HepG2 (cell line): ENCODE results near the gene THBS1. TPM values are rescaled to one million over a fixed set of nuclear protein-coding genes. Genes with fewer than 3 reads are reported as not detected.

Source experiments
- ATAC-seq: fragments of 200-7000 bp; cut with Tn5 transposase; 3 replicates; pipeline ENCODE4 v1.9.1; 2020; ENCODE audit warnings: mild to moderate bottlenecking, moderate library complexity
- BruUV-seq: library from RNA; stranded (reverse); fragments of 400-500 nt; replicated peaks from 2 replicates; lab custom pipeline; 2021; lab: Mats Ljungman, UMichigan
- CTCF ChIA-PET: fragments of 300-600 bp; formaldehyde crosslinking; extraction: SDS; loops from one replicate; lab custom pipeline; 2021; ENCODE audit warnings: low total read pairs, inconsistent platforms, low intra/inter-chr PET ratio; lab: Yijun Ruan, JAX
- POLR2A ChIA-PET: fragments of 350-600 bp; sonication (Branson Sonifier 250); formaldehyde crosslinking; loops from one replicate; lab custom pipeline; 2020; ENCODE audit warnings: antibody characterized with exemption, inconsistent platforms; lab: Yijun Ruan, JAX
- DNase-seq: peaks from one replicate; pipeline ENCODE4 v3.0.0-alpha.2; 2015; ENCODE audit warnings: low spot score
- FAIRE-seq: peaks from 3 replicates; lab custom pipeline; 2011; peaks lifted over from hg19 to GRCh38; lab: Jason Lieb, UNC
- H2AFZ ChIP-seq: one replicate; pipeline ENCODE4 v1.6.1; 2011; ENCODE audit warnings: low read length, inconsistent platforms
- H3K27ac ChIP-seq: fragments of 300-600 bp; 3 replicates; pipeline ENCODE4 v1.8.0; 2011; ENCODE audit warnings: mixed run types, mild to moderate bottlenecking, mixed read lengths, low read length, inconsistent platforms; ENCODE audit not compliant: insufficient read depth; ENCODE audit errors: extremely low read length
- H3K27me3 ChIP-seq, 2 experiments: fragments of 200-600 bp in 1 of 2; 2 replicates in 1 of 2; 3 replicates in 1 of 2; pipeline versions ENCODE4 v1.6.0 to v1.8.0; 2011; ENCODE audit warnings: low read length in 2 of 2, mild to moderate bottlenecking in 2 of 2, moderate library complexity in 2 of 2, inconsistent platforms in 1 of 2; ENCODE audit not compliant: insufficient read depth in 2 of 2, control insufficient read depth in 1 of 2
- H3K36me3 ChIP-seq, 2 experiments: fragments of 200-600 bp in 1 of 2; replicated peaks in 1 of 2; 2 replicates in 1 of 2; 3 replicates in 1 of 2; pipeline versions ENCODE4 v1.5.1 to v1.8.0; 2011; ENCODE audit warnings: low read length in 2 of 2, inconsistent platforms in 1 of 2; ENCODE audit not compliant: insufficient read depth in 2 of 2, control insufficient read depth in 1 of 2
- H3K4me1 ChIP-seq: 2 replicates; pipeline ENCODE4 v1.5.1; 2012; ENCODE audit warnings: low read length, inconsistent platforms; ENCODE audit not compliant: insufficient read depth
- H3K4me2 ChIP-seq: 2 replicates; pipeline ENCODE4 v1.6.0; 2011; ENCODE audit warnings: low read depth, low read length, inconsistent platforms
- H3K4me3 ChIP-seq, 3 experiments: fragments of 200-600 bp in 1 of 3; sonication (generic), shearing (Covaris generic) in 1 of 3; replicated peaks in 1 of 3; 2 replicates each; pipeline ENCODE4 v1.5.1; 2011 to 2016; ENCODE audit warnings: low read length in 3 of 3, inconsistent platforms in 2 of 3, low read depth in 2 of 3, mild to moderate bottlenecking in 2 of 3, control low read depth in 1 of 3, mixed read lengths in 1 of 3; ENCODE audit not compliant: insufficient read depth in 1 of 3
- H3K79me2 ChIP-seq: one replicate; pipeline ENCODE4 v1.6.1; 2011; ENCODE audit warnings: low read length, inconsistent platforms; ENCODE audit not compliant: insufficient read depth
- H3K9ac ChIP-seq: 2 replicates; pipeline ENCODE4 v1.6.0; 2011; ENCODE audit warnings: mild to moderate bottlenecking, low read depth, low read length, inconsistent platforms; ENCODE audit not compliant: insufficient read depth
- H3K9me3 ChIP-seq: 2 replicates; pipeline ENCODE4 v1.5.1; 2012; ENCODE audit warnings: mild to moderate bottlenecking, low read length
- H4K20me1 ChIP-seq: 2 replicates; pipeline ENCODE4 v1.6.0; 2011; ENCODE audit warnings: inconsistent platforms, mild to moderate bottlenecking, low read length, moderate library complexity; ENCODE audit not compliant: insufficient read depth
- CBX1 ChIP-seq: IDR thresholded peaks from one replicate; pipeline ENCODE4 v1.6.1; 2016; ENCODE audit warnings: antibody characterized with exemption, low read depth
- GMEB1 ChIP-seq: sonication (generic); formaldehyde crosslinking; IDR thresholded peaks from 2 replicates; pipeline ENCODE4 v1.5.1; 2020; ENCODE audit warnings: missing genetic modification reagents, mild to moderate bottlenecking, borderline replicate concordance
- HES4 ChIP-seq: sonication (generic); formaldehyde crosslinking; IDR thresholded peaks from 2 replicates; pipeline ENCODE4 v1.9.0; 2021; ENCODE audit warnings: mild to moderate bottlenecking, missing genetic modification reagents, borderline replicate concordance
- HOXD1 ChIP-seq: sonication (generic); formaldehyde crosslinking; IDR thresholded peaks from 2 replicates; pipeline ENCODE4 v1.5.0; 2020; ENCODE audit warnings: missing genetic modification reagents
- IRF1 ChIP-seq: sonication (generic); formaldehyde crosslinking; IDR thresholded peaks from 2 replicates; pipeline ENCODE4 v1.4.0; 2020; ENCODE audit warnings: low read depth, mild to moderate bottlenecking, missing genetic modification reagents
- KDM5B ChIP-seq: sonication (generic); formaldehyde crosslinking; IDR thresholded peaks from 2 replicates; pipeline ENCODE4 v1.4.0; 2020; ENCODE audit warnings: missing genetic modification reagents, mild to moderate bottlenecking, borderline replicate concordance
- MED1 ChIP-seq: sonication (generic); formaldehyde crosslinking; IDR thresholded peaks from 2 replicates; pipeline ENCODE4 v1.4.0; 2020; ENCODE audit warnings: missing genetic modification reagents
- NAIF1 ChIP-seq: sonication (generic); formaldehyde crosslinking; IDR thresholded peaks from 2 replicates; pipeline ENCODE4 v1.5.0; 2020; ENCODE audit warnings: mild to moderate bottlenecking, missing genetic modification reagents, borderline replicate concordance
- NR2C2 ChIP-seq: sonication (generic); formaldehyde crosslinking; IDR thresholded peaks from 2 replicates; pipeline ENCODE4 v1.4.0; 2020; ENCODE audit warnings: missing genetic modification reagents, mild to moderate bottlenecking, moderate library complexity, borderline replicate concordance
- SMAD9 ChIP-seq: sonication (generic); formaldehyde crosslinking; IDR thresholded peaks from 2 replicates; pipeline ENCODE4 v1.5.1; 2020; ENCODE audit warnings: mild to moderate bottlenecking, missing genetic modification reagents
- THYN1 ChIP-seq: sonication (generic); formaldehyde crosslinking; IDR thresholded peaks from 2 replicates; pipeline ENCODE4 v1.8.1; 2023; ENCODE audit warnings: low read depth, mild to moderate bottlenecking, moderate library complexity, missing genetic modification reagents, borderline replicate concordance
- ZNF205 ChIP-seq: IDR thresholded peaks from 2 replicates; pipeline ENCODE4 v1.6.1; 2018; ENCODE audit warnings: missing biosample characterization, missing genetic modification reagents
- ZNF703 ChIP-seq: sonication (generic); formaldehyde crosslinking; IDR thresholded peaks from 2 replicates; pipeline ENCODE4 v1.5.1; 2020; ENCODE audit warnings: missing genetic modification reagents, mild to moderate bottlenecking, moderate library complexity, borderline replicate concordance
- ZNF766 ChIP-seq: sonication (generic); formaldehyde crosslinking; IDR thresholded peaks from 2 replicates; pipeline ENCODE4 v1.5.0; 2020; ENCODE audit warnings: missing genetic modification reagents, borderline replicate concordance
- WGBS: methylation state at CpG from one replicate; pipeline ENCODE4 v1.1.6; 2017; ENCODE audit warnings: low lambda C conversion rate; 5-methylcytosine and 5-hydroxymethylcytosine counted together
- in situ Hi-C: cut with HindIII; loops from 2 replicates; pipeline ENCODE4 v1.10.0; 2017; ENCODE audit warnings: low pct_unique_long_range_greater_than_20kb; ENCODE audit not compliant: extremely low pct_ligation_motif_present
- intact Hi-C: fragments of 100-400 bp; cut with micrococcal nuclease; formaldehyde crosslinking; loops from one replicate; pipeline ENCODE4 v1.10.0; 2022; ENCODE audit not compliant: unreplicated experiment
- polyA plus RNA-seq, 8 experiments: library from polyadenylated mRNA; depleted of rRNA in 3 of 8; stranded (reverse) in 7 of 8; unstranded in 1 of 8; fragments of >200 nt; fragmentation: Illumina TruSeq in 4 of 8; extraction: Trizol in 4 of 8; gene quantifications; 2 replicates each; pipeline versions ENCODE4 v1.2.1 to v1.2.3, GENCODE V29; 2011 to 2016; ENCODE audit warnings: low read depth in 4 of 8, missing spikeins in 1 of 8, mixed read lengths in 1 of 8; ENCODE audit not compliant: insufficient read depth in 1 of 8
- total RNA-seq, 5 experiments: library from RNA; depleted of rRNA; stranded (reverse); fragments of >200 nt; fragmentation: Illumina TruSeq; extraction: Trizol; gene quantifications; 2 replicates each; pipeline ENCODE4 v1.2.3, GENCODE V29; 2016; ENCODE audit warnings: low read depth in 1 of 5
- TF ChIP-seq, protein P1 (sequence below): sonication (generic); formaldehyde crosslinking; IDR thresholded peaks from 2 replicates; pipeline ENCODE4 v1.5.0; 2020; ENCODE audit warnings: mild to moderate bottlenecking, missing genetic modification reagents, moderate library complexity
- TF ChIP-seq, protein P2 (sequence below): sonication (generic); formaldehyde crosslinking; conservative IDR thresholded peaks from 2 replicates; pipeline ENCODE4 v1.8.0; 2022; ENCODE audit warnings: missing genetic modification reagents

THBS1 gene
- total and polyA plus RNA-seq, 2 of the 13 experiments (the other 11 are each of a cell fraction or from before 2014, with no cell fraction given): 54.7 to 67.1 TPM

DNA sequence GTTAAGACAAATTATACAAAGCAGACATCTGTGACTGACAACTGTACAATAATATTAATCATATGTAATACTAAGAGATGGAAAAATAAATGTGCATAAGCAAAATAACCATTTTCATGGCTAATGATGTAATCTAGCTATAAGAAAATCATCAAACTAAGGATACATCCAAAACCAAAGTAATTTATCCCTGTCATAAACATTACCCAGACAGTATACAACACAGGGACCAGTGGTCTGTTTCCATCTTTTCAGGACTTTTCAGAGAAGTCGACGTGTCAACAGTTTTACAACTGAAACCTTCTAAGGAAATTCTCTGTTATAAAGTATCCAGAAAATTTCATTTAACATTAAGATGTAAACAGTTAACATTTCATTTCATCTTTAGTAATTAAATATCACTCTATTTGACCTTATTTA lies 11.0 kb downstream of the THBS1 start (continued):
- no peak for TF ChIP-seq ZNF766 (CRISPR knock-in tag)
- TF ChIP-seq, protein P1, sequence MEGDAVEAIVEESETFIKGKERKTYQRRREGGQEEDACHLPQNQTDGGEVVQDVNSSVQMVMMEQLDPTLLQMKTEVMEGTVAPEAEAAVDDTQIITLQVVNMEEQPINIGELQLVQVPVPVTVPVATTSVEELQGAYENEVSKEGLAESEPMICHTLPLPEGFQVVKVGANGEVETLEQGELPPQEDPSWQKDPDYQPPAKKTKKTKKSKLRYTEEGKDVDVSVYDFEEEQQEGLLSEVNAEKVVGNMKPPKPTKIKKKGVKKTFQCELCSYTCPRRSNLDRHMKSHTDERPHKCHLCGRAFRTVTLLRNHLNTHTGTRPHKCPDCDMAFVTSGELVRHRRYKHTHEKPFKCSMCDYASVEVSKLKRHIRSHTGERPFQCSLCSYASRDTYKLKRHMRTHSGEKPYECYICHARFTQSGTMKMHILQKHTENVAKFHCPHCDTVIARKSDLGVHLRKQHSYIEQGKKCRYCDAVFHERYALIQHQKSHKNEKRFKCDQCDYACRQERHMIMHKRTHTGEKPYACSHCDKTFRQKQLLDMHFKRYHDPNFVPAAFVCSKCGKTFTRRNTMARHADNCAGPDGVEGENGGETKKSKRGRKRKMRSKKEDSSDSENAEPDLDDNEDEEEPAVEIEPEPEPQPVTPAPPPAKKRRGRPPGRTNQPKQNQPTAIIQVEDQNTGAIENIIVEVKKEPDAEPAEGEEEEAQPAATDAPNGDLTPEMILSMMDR (CRISPR knock-in tag): no peak
- TF ChIP-seq ZNF703 (CRISPR knock-in tag): no peak
- TF ChIP-seq ZNF205: no peak
- TF ChIP-seq SMAD9: no peak
- TF ChIP-seq MED1 (CRISPR knock-in tag): no peak

DNA sequence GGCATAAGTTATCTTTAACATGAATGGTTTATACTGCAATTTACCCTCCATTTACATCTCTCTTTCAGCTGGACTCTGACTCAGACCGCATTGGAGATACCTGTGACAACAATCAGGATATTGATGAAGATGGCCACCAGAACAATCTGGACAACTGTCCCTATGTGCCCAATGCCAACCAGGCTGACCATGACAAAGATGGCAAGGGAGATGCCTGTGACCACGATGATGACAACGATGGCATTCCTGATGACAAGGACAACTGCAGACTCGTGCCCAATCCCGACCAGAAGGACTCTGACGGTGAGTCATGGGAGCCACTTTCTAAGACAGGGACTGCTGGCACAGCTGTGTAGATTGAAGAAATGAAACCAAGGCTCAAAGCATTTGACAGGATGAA lies 11.6 kb downstream of the THBS1 start:
- ChIA-PET POLR2A (no interaction called here), CTCF (no interaction called here)
- Histone ChIP-seq H3K4me2 (no peak overlapping the region), H3K9me3 (no peaks in the 10 kb centered on the region), H3K79me2 (no peaks in the 10 kb centered on the region), H2AFZ (no peak overlapping the region), H3K9ac (no peak overlapping the region), H3K27me3 (no peaks in the 10 kb centered on the region), H3K4me3 (no peak overlapping the region), H3K27ac (no peak overlapping the region), H4K20me1 (no peaks in the 10 kb centered on the region; the same call in 1 of the 2 replicates), H3K36me3 (peaks cover 49 to 78% of the 10 kb centered on the region in 2 experiments), H3K4me1 (peaks cover 4% of the 10 kb centered on the region; the same call in 1 of the 2 replicates)
- BruUV-seq: no TSS peak
- no peak for ATAC-seq
- in situ Hi-C loops: no loop called here
- DNase-seq: no peak
- FAIRE-seq: no peak
- intact Hi-C loops: no loop called here
- 98% methylated on average over 6 of the region's 6 CpGs for WGBS
- TF ChIP-seq NAIF1 (CRISPR knock-in tag) (no peak), GMEB1 (no peak), THYN1 (CRISPR knock-in tag) (no peak), CBX1 (no peak), IRF1 (CRISPR knock-in tag) (no peak), HES4 (no peak), NR2C2 (CRISPR knock-in tag) (no peak), HOXD1 (CRISPR knock-in tag) (no peak), KDM5B (no peak)
- TF ChIP-seq, protein P2, sequence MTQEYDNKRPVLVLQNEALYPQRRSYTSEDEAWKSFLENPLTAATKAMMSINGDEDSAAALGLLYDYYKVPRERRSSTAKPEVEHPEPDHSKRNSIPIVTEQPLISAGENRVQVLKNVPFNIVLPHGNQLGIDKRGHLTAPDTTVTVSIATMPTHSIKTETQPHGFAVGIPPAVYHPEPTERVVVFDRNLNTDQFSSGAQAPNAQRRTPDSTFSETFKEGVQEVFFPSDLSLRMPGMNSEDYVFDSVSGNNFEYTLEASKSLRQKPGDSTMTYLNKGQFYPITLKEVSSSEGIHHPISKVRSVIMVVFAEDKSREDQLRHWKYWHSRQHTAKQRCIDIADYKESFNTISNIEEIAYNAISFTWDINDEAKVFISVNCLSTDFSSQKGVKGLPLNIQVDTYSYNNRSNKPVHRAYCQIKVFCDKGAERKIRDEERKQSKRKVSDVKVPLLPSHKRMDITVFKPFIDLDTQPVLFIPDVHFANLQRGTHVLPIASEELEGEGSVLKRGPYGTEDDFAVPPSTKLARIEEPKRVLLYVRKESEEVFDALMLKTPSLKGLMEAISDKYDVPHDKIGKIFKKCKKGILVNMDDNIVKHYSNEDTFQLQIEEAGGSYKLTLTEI (CRISPR knock-in tag): no peak
